IMR-90 (cell line): Measurements from ENCODE around the gene CFAP61. TPM values are rescaled to one million over a fixed set of nuclear protein-coding genes. Genes with fewer than 3 reads are reported as not detected.

Source experiments
- ATAC-seq: fragments of 200-7000 bp; cut with Tn5 transposase; 2 replicates; pipeline ENCODE4 v1.9.1; 2020; ENCODE audit warnings: low read depth, mild to moderate bottlenecking, moderate library complexity
- BruUV-seq: library from RNA; stranded (reverse); fragments of 400-500 nt; replicated peaks from 2 replicates; lab custom pipeline; 2021; lab: Mats Ljungman, UMichigan
- CTCF ChIA-PET: fragments of 300-600 bp; formaldehyde crosslinking; extraction: SDS; loops from one replicate; lab custom pipeline; 2021; ENCODE audit warnings: antibody characterized with exemption; lab: Yijun Ruan, JAX
- POLR2A ChIA-PET: fragments of 300-600 bp; sonication (Branson Sonifier 250); formaldehyde crosslinking; loops from one replicate; lab custom pipeline; 2022; ENCODE audit warnings: antibody characterized with exemption; ENCODE audit not compliant: unreplicated experiment; lab: Charles Lee
- DNase-seq: peaks from one replicate; pipeline ENCODE4 v3.0.0; 2013
- H2AFZ ChIP-seq: replicated peaks from 2 replicates; pipeline ENCODE3; 2013; ENCODE audit warnings: low read length, mild to moderate bottlenecking; ENCODE audit not compliant: poor library complexity
- H2AK5ac ChIP-seq: 2 replicates; pipeline ENCODE4 v1.6.1; 2013; ENCODE audit warnings: low read depth, low read length, inconsistent platforms
- H2AK9ac ChIP-seq: replicated peaks from 2 replicates; pipeline ENCODE3; 2013; ENCODE audit warnings: mild to moderate bottlenecking, low read depth, low read length, moderate library complexity; ENCODE audit not compliant: poor library complexity
- H2BK120ac ChIP-seq: 2 replicates; pipeline ENCODE4 v1.6.1; 2013; ENCODE audit warnings: low read depth, low read length, inconsistent platforms
- H2BK15ac ChIP-seq: 3 replicates; pipeline ENCODE4 v1.6.1; 2013; ENCODE audit warnings: low read depth, low read length, inconsistent platforms
- H2BK20ac ChIP-seq: 2 replicates; pipeline ENCODE4 v1.6.1; 2013; ENCODE audit warnings: low read depth, mild to moderate bottlenecking, inconsistent platforms, low read length, moderate library complexity
- H2BK5ac ChIP-seq: 2 replicates; pipeline ENCODE4 v1.6.1; 2013; ENCODE audit warnings: mild to moderate bottlenecking, low read depth, low read length, inconsistent platforms; ENCODE audit not compliant: poor library complexity, severe bottlenecking
- H3K14ac ChIP-seq: replicated peaks from 2 replicates; pipeline ENCODE4 v1.6.1; 2013; ENCODE audit warnings: low read depth, low read length, inconsistent platforms
- H3K18ac ChIP-seq: 2 replicates; pipeline ENCODE4 v1.6.1; 2013; ENCODE audit warnings: low read depth, low read length, control low read depth
- H3K23ac ChIP-seq: 2 replicates; pipeline ENCODE4 v1.6.1; 2013; ENCODE audit warnings: low read depth, low read length, inconsistent platforms
- H3K27ac ChIP-seq: 2 replicates; pipeline ENCODE4 v1.5.1; 2013; ENCODE audit warnings: mild to moderate bottlenecking, control low read depth, low read length; ENCODE audit not compliant: insufficient read depth
- H3K27me3 ChIP-seq: 2 replicates; pipeline ENCODE4 v1.6.1; 2013; ENCODE audit warnings: low read length; ENCODE audit not compliant: control insufficient read depth, insufficient read depth
- H3K36me3 ChIP-seq: 2 replicates; pipeline ENCODE4 v1.6.1; 2013; ENCODE audit warnings: low read length, mixed read lengths; ENCODE audit not compliant: control insufficient read depth, insufficient read depth
- H3K4ac ChIP-seq: 2 replicates; pipeline ENCODE4 v1.6.1; 2013; ENCODE audit warnings: low read depth, low read length, inconsistent platforms
- H3K4me1 ChIP-seq: 2 replicates; pipeline ENCODE4 v1.6.1; 2013; ENCODE audit warnings: low read length, mixed read lengths; ENCODE audit not compliant: control insufficient read depth, insufficient read depth
- H3K4me2 ChIP-seq: 2 replicates; pipeline ENCODE4 v1.6.1; 2013; ENCODE audit warnings: low read depth, mild to moderate bottlenecking, control low read depth, low read length, moderate library complexity
- H3K4me3 ChIP-seq: 2 replicates; pipeline ENCODE4 v1.5.1; 2013; ENCODE audit warnings: low read depth, mild to moderate bottlenecking, control low read depth, low read length, moderate library complexity; ENCODE audit not compliant: insufficient read depth
- H3K56ac ChIP-seq: 2 replicates; pipeline ENCODE4 v1.6.1; 2013; ENCODE audit warnings: low read length, inconsistent platforms; ENCODE audit not compliant: insufficient read depth; ENCODE audit errors: extremely low read depth
- H3K79me1 ChIP-seq, 2 experiments: 2 replicates each; pipeline ENCODE4 v1.6.1; 2013; ENCODE audit warnings: low read length in 2 of 2, inconsistent platforms in 1 of 2, low read depth in 1 of 2
- H3K9ac ChIP-seq: 2 replicates; pipeline ENCODE4 v1.6.1; 2013; ENCODE audit warnings: low read depth, low read length, control low read depth
- H3K9me1 ChIP-seq: 2 replicates; pipeline ENCODE4 v1.6.1; 2013; ENCODE audit warnings: low read length, inconsistent platforms; ENCODE audit not compliant: insufficient read depth
- H3K9me3 ChIP-seq: 2 replicates; pipeline ENCODE4 v1.6.1; 2013; ENCODE audit warnings: low read length; ENCODE audit not compliant: control insufficient read depth, insufficient read depth
- H4K20me1 ChIP-seq: 2 replicates; pipeline ENCODE4 v1.6.1; 2013; ENCODE audit warnings: low read length, inconsistent platforms; ENCODE audit not compliant: insufficient read depth
- H4K5ac ChIP-seq: 2 replicates; pipeline ENCODE4 v1.6.1; 2013; ENCODE audit warnings: mild to moderate bottlenecking, low read depth, low read length, control low read depth
- H4K8ac ChIP-seq, 2 experiments: 2 replicates each; pipeline ENCODE4 v1.6.1; 2013; ENCODE audit warnings: low read depth in 2 of 2, low read length in 2 of 2, control low read depth in 1 of 2, inconsistent platforms in 1 of 2
- H4K91ac ChIP-seq: 2 replicates; pipeline ENCODE4 v1.6.1; 2013; ENCODE audit warnings: low read depth, low read length, inconsistent platforms; ENCODE audit not compliant: insufficient read depth
- BHLHE40 ChIP-seq: fragments of 150-350 bp; IDR thresholded peaks from 2 replicates; pipeline ENCODE4 v1.6.1; 2016; ENCODE audit warnings: mild to moderate bottlenecking, low read depth, low read length
- CEBPB ChIP-seq: IDR thresholded peaks from 2 replicates; pipeline ENCODE4 v1.6.1; 2012; ENCODE audit warnings: low read depth, low read length, improper control_type of control experiment
- CHD1 ChIP-seq: IDR thresholded peaks from 2 replicates; pipeline ENCODE4 v1.6.1; 2012; ENCODE audit warnings: low read depth, low read length, improper control_type of control experiment
- ELK1 ChIP-seq: fragments of 150-350 bp; IDR thresholded peaks from 2 replicates; pipeline ENCODE4 v1.6.1; 2016; ENCODE audit warnings: low read depth, mild to moderate bottlenecking, low read length, moderate library complexity, borderline replicate concordance
- FOS ChIP-seq: fragments of 150-350 bp; IDR thresholded peaks from 2 replicates; pipeline ENCODE4 v1.6.1; 2016; ENCODE audit warnings: low read depth, low read length
- MAFK ChIP-seq: IDR thresholded peaks from 2 replicates; pipeline ENCODE4 v1.6.1; 2012; ENCODE audit warnings: low read depth, low read length, improper control_type of control experiment
- MAZ ChIP-seq: IDR thresholded peaks from 2 replicates; pipeline ENCODE4 v1.6.1; 2012; ENCODE audit warnings: low read depth, mild to moderate bottlenecking, low read length, improper control_type of control experiment, moderate library complexity, borderline replicate concordance
- MXI1 ChIP-seq: IDR thresholded peaks from 2 replicates; pipeline ENCODE4 v1.6.1; 2012; ENCODE audit warnings: low read depth, mild to moderate bottlenecking, low read length, moderate library complexity, borderline replicate concordance
- NFE2L2 ChIP-seq: fragments of 150-350 bp; IDR thresholded peaks from 2 replicates; pipeline ENCODE4 v1.6.1; 2016; ENCODE audit warnings: low read depth, mild to moderate bottlenecking, low read length
- POLR2A ChIP-seq: IDR thresholded peaks from 2 replicates; pipeline ENCODE4 v1.6.1; 2012; ENCODE audit warnings: mild to moderate bottlenecking, low read depth, low read length
- RAD21 ChIP-seq: IDR thresholded peaks from 2 replicates; pipeline ENCODE4 v1.6.1; 2012; ENCODE audit warnings: low read length, improper control_type of control experiment
- RCOR1 ChIP-seq: IDR thresholded peaks from 2 replicates; pipeline ENCODE4 v1.6.1; 2012; ENCODE audit warnings: mild to moderate bottlenecking, low read length, improper control_type of control experiment; ENCODE audit not compliant: insufficient replicate concordance
- RFX5 ChIP-seq: IDR thresholded peaks from 2 replicates; pipeline ENCODE4 v1.8.0; 2012; ENCODE audit warnings: low read depth, mild to moderate bottlenecking, low read length, moderate library complexity
- SMC3 ChIP-seq: fragments of 150-350 bp; IDR thresholded peaks from 2 replicates; pipeline ENCODE4 v1.6.1; 2016; ENCODE audit warnings: low read depth, mild to moderate bottlenecking, antibody characterized with exemption, low read length, moderate library complexity
- USF2 ChIP-seq: fragments of 150-350 bp; IDR thresholded peaks from 2 replicates; pipeline ENCODE4 v1.6.1; 2017; ENCODE audit warnings: mild to moderate bottlenecking, antibody characterized with exemption, low read length, low read depth
- WGBS, 2 experiments: methylation state at CpG; one replicate each; pipeline versions ENCODE4 v1.1.5 to v1.1.7; 2013; ENCODE audit warnings: missing lambda C conversion rate in 2 of 2; ENCODE audit not compliant: insufficient read length in 1 of 2; ENCODE audit errors: extremely low coverage in 2 of 2; 5-methylcytosine and 5-hydroxymethylcytosine counted together
- dilution Hi-C: fragments of 300-500 bp; cut with HindIII; formaldehyde crosslinking; loops from one replicate; pipeline ENCODE4 v1.14.3; 2018; ENCODE audit warnings: low sequenced_read_pairs; ENCODE audit not compliant: unreplicated experiment
- in situ Hi-C: fragments of 300-500 bp; cut with MboI; formaldehyde crosslinking; loops from 3 replicates; pipeline ENCODE4 v1.14.3; 2019; ENCODE audit warnings: low sequenced_read_pairs, inconsistent platforms, mixed read lengths
- intact Hi-C: fragments of 100-400 bp; cut with micrococcal nuclease; formaldehyde crosslinking; loops from 2 replicates; pipeline ENCODE4 v1.10.0; 2022
- polyA plus RNA-seq, 3 experiments: library from polyadenylated mRNA; depleted of rRNA; stranded (reverse); fragments of >200 nt; gene quantifications; 2 replicates each; pipeline ENCODE4 v1.2.3, GENCODE V29; 2012; ENCODE audit warnings: low replicate concordance in 1 of 3
- total RNA-seq: library from RNA; depleted of rRNA; stranded (reverse); fragments of >200 nt; gene quantifications from 2 replicates; pipeline ENCODE4 v1.2.3, GENCODE V29; 2012

CFAP61 gene
- total and polyA plus RNA-seq, 2 of the 4 experiments (the other 2 are of a cell fraction): 0.07 TPM; not detected in 1

- dilution Hi-C loops: no loop called here
- TF ChIP-seq MAFK (no peak), CHD1 (no peak), CEBPB (no peak), RFX5 (no peak), RCOR1 (no peak), FOS (no peak), BHLHE40 (no peak), RAD21 (peak; percentile 52), MAZ (peak; percentile 34; the same call in 1 of the 2 replicates), USF2 (0 out of 2 replicates have a peak, but pooled peaks have one; percentile 7), MXI1 (peak; percentile 92; the same call in 1 of the 2 replicates), SMC3 (peak; percentile 47), NFE2L2 (no peak), POLR2A (no peak), ELK1 (no peak)
These were observed 35.1 kb upstream of the CFAP61 start, which contains the start of gene NAA20 for GRCh38 chr20:20017001-20017843. Gene NAA20, plus strand, starts transcription at chr20:20017362. Its CDS starts 35 bp downstream, at chr20:20017397.

More at GRCh38 chr20:20017001-20017843, 35.1 kb upstream of the CFAP61 start, which contains the start of gene NAA20:
- peaks cover 16% of the 10 kb centered on the region for H3K9me1 ChIP-seq
- H3K18ac ChIP-seq: no peak within 1 kb of the TSS
- H3K79me1 ChIP-seq: peaks cover 21 to 41% of the 10 kb centered on the region in 2 experiments
- peaks cover 14% of the 10 kb centered on the region for H3K4me1 ChIP-seq
- H2AFZ ChIP-seq: peak within 1 kb of the TSS; percentile 97
- H4K5ac ChIP-seq: peak within 1 kb of the TSS; percentile 74
- H3K4me2 ChIP-seq: peak within 1 kb of the TSS; percentile 100
- peak within 1 kb of the TSS; percentile 26; the same call in 1 of the 2 replicates for H2BK20ac ChIP-seq
- CTCF ChIA-PET: interaction anchor here (0.6 to 1.0 kb wide), 2 partner anchors 131 to 1184 kb away, joined by 3 to 8 read pairs; no protein-coding TSS in a partner anchor
- in situ Hi-C loops (no loop called here), intact Hi-C loops (no loop called here)
- H3K27ac ChIP-seq: peak within 1 kb of the TSS; percentile 58
- WGBS, 2 experiments: 0% methylated on average over 45 of the region's 81 CpGs; no CpG with 5 or more reads in 1 of the 2 experiments
- peak within 1 kb of the TSS; percentile 50 for H4K91ac ChIP-seq
- peak within 1 kb of the TSS; percentile 79 for H3K4ac ChIP-seq
- peak within 1 kb of the TSS; percentile 29; the same call in 1 of the 2 replicates for H3K56ac ChIP-seq
- no peaks in the 10 kb centered on the region for H3K27me3 ChIP-seq
- no peaks in the 10 kb centered on the region for H3K9me3 ChIP-seq
- peak within 1 kb of the TSS; percentile 86 for H3K4me3 ChIP-seq
- no TSS peak for BruUV-seq
- peak within 1 kb of the TSS; percentile 34 for H2BK5ac ChIP-seq
- peak within 1 kb of the TSS; percentile 88 for H3K9ac ChIP-seq
- H4K20me1 ChIP-seq: peaks cover 13% of the 10 kb centered on the region
- POLR2A ChIA-PET: interaction anchor here (1.1 kb wide), 1 partner anchor 42 kb away, joined by 5 read pairs; no protein-coding TSS in a partner anchor
- H3K23ac ChIP-seq: 0 out of 2 replicates have a peak within 1 kb of the TSS, but pooled peaks have one; percentile 41
- peak within 1 kb of the TSS; percentile 96 for H2AK9ac ChIP-seq
- H2BK120ac ChIP-seq: peak within 1 kb of the TSS; percentile 66; the same call in 1 of the 2 replicates
- ATAC-seq: peak; percentile 98
- peak; percentile 90 for DNase-seq
- H2BK15ac ChIP-seq: peak within 1 kb of the TSS; percentile 83; the same call in 1 of the 3 replicates
- H2AK5ac ChIP-seq: peak within 1 kb of the TSS; percentile 49; the same call in 1 of the 2 replicates
- peak within 1 kb of the TSS; percentile 72 for H3K14ac ChIP-seq
- peak within 1 kb of the TSS; percentile 66 to 91 for H4K8ac ChIP-seq
- H3K36me3 ChIP-seq: peaks cover 3% of the 10 kb centered on the region; the same call in 1 of the 2 replicates
